Measurements from ENCODE around the gene TWIST1.

TWIST1 gene

DNA sequence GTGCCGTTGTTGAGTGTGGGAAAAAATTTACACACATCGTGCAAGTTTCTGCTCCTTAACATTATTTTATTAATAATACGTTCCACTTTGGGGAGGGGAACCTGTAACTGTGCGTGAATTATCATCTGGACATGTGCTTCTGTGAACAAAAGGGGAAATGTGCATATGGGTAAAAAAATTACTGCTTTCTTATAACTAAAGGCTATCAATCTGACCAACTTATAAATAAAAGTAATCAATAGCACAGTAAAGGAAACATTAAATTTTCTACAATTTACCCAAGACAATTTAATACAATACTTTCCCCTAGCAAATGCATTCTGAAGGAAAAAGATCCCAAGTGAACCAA is 4.5 kb downstream of the TWIST1 start:
- no peak for DNase-seq (ENCODE audit: low spot score)

DNA sequence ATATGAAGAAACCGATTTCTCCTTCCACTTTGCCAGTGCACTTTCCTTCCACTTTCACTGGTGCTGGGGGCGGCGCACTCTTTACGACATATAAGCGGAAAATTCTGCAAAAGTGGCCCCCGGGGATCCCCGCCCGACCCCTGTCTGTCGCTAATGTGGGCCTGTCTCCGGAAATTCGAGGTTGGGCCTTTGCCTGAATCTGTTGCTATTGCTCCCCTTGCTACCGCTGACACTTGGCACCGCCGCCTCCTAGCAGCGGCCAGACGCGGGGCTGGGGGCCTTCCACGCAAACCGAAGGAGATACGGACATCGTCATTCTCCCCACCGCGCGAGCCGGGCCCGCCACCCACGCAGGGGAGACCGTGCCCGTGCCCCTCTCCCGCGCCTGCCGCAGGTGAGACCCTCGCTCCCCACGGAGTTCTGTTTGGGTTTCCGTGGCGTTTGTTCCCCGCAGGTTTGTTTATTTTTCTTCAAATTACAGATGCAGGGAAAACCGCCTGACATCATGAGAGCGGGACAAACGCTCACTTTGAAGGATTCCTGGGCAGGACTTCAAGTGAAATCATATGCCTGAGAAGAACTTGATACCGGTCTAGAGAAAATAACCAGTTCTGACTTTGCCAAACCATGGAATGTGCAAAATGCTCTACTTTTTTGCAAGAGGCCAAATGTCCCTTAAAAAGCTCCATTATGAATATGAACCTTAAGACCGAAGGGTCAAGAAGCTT is 5.0 kb downstream of the TWIST1 start:
- no peak for DNase-seq (ENCODE audit: low spot score)

DNA sequence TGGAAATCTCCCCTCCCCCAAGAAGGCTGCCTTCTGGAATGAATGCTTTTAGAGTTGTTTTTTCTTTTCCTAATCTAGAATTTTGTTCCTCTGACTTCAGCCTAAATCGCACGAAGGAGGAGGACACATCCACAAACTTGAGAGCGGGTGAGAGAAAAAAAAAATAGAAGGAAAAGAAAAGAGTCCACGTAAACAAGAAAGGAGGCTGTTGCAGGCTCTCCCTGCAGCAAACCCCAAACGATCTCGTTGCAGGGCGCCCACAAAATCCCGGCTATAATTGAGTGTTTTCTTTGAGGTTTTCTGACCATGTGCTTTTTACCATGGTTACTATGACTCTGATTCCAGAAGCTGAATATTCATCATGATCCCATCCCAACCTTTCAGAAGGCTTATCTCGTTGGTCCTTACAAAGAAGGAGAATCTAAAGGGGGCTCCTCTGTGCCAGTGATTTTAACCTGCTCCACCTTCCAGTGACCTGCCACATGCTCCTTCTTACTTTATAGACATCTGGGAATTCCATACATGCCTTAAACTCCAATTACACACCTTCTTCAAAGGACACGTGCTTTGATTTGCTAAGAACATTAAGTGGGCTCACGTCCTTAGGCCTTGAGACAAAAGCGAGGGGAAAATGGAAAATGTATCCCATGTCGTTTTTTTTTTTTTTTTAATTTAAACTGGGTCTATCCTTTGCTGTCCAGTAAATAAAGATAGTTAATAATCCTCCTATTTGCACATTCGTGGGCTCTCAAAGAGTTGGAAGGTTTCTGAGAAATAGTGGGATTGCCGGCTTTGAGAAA is 5.8 kb downstream of the TWIST1 start:
- no peak for DNase-seq (ENCODE audit: low spot score)

DNA sequence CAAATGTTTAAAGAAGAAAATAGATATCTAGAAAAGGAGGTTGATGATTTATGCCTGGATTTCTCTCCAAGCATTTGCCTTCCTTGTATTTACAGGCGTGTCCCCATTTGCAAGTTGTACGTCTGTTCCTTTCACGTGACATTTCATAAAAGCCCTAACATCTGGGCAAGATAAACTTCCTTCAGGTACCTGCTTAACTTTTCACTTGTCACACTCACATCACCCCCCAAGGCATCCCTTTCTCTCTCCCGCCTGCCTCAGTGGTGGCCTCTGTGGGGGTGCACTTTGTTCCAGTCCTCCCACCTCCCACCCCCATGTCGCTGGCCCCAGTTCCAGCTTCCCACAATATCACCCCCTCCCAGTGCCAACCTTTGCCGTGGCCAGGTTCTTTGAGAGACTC is 6.7 kb downstream of the TWIST1 start:
- no peak for DNase-seq (ENCODE audit: low spot score)

DNA sequence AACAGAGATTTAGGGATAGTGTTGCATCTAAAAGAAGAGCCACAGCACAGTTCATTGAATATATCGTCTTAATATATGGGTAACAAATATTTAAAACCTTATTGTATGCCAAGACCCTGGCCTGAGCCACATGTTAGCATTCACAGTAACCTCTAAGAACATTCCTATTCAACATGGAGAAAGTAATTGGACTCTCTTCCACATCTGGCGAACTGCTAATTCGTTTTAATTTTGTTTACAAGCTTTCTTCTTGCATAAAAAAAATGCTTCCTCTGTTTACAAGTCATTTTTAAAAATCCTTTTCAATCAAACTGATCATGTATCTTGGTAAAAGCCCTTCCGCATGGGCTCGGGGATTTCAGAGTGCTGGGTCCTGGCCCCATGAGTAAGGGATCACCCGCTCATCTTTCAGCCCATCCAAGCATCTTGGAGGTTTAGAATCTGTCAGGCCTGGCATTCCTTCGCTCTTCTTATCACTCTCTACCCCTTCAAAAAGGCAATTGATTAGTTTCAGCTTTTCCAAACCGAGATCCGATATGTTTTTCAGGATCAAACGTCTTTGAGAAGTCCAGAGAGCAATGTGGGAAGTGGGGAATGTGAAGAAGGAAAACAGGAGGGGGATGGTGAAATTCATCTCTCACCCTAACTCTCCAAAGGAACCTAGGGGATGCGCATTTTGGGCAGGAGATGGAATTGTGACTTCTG is 7.3 kb downstream of the TWIST1 start:
- no peak for DNase-seq (ENCODE audit: low spot score)

DNA sequence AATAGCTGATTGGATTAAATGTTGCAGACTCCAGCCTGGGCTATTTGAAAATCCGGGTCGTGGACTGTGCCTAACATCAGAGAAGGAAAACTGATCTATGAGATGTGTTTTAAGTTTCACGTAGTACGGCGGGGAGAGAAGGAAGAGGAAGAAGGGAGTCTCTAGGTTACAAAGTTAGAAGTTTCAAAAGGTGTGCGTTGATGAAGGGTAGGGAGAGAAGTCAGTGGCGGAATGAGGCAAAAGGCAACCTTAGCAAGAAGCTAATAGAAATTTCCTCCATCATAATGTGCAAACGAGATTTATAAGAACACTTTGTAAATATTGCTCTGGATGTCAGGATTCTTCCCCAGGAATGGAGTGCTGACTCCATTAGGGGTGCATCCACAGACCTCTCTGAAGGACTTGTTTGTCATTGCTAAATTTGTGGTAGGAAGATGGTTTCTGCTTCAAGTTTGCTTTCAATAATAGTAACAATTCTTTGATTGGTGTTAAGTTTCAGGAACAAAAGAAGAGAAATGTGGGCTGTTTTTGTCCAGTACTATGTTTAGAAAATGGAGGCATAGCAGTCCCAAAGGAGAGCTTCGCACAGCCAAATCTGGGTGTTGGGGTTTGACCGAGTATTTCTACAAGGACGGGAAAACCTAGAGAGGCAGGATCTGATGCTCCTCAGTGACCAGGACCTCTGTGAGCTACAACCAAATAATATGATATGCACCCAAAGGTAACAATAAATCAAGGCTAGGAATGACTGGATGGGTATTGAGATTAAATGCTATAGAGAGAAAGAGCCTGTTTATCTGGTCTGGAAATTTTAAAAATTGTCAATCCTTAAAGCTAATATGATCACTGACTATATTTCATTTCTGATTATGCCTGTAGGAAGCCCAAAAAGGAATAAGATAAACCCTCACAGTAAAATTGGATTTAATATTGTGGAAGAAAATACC is 8.2 kb downstream of the TWIST1 start:
- no peak for DNase-seq (ENCODE audit: low spot score)

DNA sequence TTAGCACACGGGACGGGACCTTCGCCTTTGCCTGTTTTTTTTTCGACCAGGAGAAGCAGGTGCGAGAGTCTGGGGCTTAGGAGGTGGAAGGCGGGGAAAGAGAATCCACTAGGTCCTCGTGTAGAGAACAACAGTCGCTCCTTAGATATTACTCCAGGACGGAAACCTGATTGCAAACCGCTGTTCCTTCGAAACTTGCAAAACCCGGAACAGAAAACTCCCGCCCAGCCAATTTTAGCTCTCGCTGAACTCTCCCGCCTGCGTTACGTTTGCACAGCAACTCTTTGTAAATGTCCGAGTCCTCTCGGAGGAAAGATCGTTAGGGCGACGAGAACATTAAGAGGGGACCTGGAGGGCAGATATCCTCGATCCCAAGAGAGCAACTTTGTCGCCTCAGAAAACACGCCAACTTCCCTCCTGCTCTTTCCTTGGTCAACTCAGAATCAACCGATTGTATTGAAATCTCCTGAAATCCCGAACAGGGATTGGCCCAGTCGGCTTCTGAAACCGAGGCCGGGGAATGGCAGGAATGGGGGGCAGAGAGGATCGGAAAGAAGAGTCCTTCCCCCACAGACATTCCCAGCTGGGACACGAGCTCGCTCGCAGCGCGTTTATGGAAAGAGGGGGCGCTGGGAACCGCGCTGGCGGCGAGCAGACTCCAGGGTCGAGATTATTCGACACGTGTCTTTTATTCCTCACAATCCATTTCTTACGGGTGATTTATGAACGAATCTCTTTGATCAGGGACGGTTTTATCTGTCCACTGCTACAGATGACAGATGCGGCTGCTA is 9.9 kb downstream of the TWIST1 start:
- DNase-seq (ENCODE audit: low spot score), result no peak

DNA sequence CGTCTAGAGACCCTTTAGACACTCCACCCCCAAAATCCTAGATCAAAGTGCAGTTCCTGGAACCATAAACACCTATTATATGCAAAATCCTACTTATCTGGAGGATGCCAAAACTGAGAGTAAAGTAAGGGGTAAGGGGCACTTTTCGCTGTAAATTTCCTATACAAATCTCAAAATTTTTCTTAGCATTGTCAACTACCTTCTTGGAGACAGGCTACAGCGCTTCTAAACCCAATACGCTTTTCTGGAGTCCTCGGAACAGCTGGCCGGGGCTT is 10.4 kb downstream of the TWIST1 start:
- no peak for DNase-seq (ENCODE audit: low spot score)

DNA sequence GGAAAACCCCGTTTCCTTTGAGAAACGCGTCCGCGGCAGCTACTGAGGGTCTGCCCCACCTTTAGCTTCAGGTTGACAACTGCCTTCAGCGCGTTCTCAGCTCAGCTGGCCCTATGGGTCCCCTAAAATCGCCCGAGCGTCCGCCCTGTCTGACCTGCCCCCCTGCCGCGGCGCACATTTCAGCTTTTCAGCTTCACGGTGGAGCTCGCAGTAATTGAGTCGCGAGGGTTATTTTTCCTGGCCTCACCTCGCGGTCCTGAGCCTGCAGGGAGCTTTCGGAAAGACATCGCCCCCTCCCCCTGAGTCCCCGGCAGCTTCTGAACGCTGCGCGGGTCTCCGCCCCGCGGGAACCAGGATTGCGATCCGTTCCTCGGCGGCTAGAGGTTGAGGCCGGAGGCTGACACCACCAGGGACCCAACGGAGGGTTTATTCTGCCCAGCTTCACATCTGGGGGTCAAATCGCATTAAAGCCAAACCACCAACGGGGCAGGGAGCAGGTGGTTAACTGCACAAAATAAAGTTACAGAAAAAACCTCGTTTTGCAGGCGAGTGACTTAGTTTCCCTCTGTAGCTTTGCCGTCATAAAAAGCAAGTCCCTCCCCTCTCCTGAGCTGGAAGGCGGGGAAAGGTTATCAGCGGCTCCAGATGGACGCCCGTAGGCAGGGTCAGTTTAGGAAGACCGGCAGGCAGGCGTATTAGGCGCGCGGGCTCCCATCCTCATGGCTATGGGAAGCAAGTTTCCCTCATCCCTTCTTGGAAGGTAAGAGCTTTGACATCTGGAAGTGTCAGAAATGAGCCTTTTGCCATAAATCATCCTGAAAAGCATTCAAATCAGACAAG is 11.0 kb downstream of the TWIST1 start:
- no peak for DNase-seq (ENCODE audit: low spot score)

DNA sequence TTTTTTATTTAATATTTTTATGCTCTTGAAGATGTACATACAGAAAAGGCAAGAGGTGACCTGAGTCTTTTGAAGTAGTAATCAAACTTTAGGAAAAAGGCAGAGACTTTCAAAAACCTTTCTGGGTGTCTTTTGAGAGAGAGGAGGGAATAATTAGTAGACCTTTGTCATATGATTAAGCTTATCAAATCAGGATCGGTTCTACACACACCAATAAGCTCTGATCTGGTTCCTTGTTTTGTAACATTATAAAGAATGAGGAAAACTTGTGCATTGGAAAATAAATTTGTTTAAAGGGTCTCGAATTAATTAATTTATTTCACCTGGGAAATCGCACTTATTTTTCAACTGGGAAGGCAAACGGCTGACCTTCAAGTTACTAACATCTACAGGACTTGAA is 11.9 kb downstream of the TWIST1 start:
- no peak for DNase-seq (ENCODE audit: low spot score)

DNA sequence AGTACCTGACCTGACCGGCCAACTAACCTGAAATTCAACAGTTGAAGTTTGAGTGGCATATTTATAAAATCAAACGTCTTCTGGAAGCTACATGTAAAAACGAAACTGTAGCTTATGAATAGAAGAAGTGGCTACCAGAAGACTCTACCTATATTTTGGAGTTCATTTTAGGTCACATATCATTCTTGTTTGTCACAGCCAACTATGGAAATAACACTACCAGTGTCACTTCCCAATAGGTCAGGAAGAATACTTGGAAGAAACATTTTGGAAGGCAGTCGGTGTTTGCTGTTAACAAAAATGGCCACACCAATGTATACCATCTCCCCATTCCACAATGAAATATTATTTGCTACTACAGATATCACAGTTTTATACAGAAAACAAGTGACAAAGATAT is 12.6 kb downstream of the TWIST1 start:
- no peak for DNase-seq (ENCODE audit: low spot score)

DNA sequence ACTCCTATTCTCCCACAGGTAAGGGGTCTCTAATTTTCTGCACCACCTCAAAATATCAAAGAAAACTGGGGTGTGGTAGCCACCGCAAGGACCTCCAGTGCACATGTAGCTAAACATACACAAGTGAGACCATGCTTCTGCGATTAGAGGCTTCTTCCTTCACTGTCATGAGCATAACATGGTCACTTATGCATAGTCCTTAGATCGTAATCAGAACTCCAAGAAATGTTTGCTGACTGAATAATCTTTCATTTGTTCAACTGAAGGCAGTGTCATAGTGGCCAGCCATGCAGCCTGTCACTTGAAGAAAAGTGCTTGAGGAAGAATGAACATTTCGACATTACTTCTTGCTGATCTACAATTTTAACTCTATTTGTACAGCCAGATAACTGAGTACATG is 14.6 kb downstream of the TWIST1 start:
- DNase-seq (ENCODE audit: low spot score), result no peak

DNA sequence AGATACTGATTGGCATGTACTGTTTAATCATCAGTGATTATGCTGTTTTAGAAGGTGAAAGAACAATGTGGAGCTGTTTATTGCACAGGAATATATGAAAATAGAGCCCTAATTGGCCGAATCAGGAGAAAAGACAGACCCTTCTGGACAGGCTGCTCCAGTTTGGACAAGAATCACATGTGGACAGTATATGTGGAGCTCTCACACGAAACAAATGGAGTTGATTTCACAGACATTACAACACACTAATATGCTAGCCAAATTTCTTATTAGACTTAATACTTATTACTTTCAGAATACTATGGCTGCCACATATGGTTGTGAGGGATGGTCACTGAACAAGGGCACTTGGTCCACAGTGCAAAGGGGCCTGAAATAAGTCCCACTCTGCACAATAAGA is 15.5 kb downstream of the TWIST1 start:
- no peak for DNase-seq (ENCODE audit: low spot score)

DNA sequence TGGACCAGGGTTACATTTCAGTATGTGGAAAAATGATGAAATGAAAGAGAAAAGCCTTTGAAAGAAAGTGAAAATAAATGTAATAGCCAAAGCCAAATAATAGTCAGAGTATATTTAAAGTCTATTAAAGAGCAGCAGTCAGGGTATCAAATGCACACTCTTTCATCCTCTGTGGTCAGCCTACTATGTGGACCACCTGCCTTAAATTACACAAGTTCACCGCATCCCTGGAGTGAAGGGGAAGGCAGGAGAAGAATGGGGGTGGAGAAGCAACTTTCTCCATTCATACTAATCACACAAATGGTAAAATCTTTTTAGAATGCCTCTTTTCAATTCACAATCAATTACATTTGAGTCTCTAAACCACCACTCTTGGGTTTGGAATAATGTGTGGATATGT is 16.0 kb downstream of the TWIST1 start:
- no peak for DNase-seq (ENCODE audit: low spot score)

DNA sequence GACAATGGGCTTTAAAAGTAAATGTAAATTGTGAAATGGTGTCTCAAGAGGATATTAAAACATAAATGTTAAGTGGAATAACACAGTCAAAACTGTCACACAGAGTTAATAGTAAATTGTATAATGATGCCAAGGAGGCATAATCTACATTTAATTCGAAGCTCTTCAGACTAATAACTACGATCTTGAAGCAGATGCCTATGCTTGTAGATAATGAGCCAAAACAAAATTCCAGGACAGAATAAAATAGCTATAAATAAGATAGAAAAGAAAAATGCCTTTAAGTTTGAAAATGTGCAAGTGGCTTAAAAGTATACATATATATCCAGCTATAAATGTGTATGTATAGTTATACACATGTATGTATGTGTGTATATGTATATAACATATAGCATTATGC is 17.5 kb downstream of the TWIST1 start:
- DNase-seq (ENCODE audit: low spot score), result no peak

DNA sequence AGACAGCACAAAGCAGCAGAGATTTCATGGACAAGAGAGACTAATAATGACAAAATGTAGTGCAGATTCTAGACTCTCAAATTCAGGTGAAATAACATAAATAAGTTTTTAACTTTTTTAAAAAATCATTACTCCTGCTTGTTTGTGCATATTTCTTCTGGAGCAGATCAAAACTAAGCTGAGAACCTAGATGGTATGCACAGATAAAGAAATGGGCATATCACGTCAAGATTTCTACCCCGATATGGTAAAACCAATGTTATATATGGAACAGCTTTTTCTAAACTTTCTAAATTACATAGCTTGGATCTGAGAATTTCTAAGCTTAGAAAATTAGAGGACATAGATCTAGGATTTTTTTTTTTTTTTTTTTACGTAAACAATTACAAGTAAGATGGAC is 18.2 kb downstream of the TWIST1 start:
- no peak for DNase-seq (ENCODE audit: low spot score)

DNA sequence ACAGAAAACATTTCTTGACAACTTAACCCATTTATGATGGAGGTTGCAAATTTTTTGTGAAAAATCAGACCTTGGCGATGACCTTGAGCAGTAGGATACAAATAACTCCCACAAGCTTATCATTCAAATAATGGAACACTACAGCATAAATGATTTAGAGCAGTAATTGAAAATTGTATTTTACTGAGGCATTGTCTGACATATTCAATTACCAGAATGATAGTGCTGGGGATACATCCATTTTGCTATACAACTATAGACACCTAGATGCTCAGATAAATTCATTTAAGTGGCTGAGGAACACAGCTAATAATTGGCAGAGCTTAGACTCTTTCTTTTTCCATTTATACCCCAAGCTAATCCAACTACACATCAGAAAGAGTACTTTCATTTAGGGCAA is 18.9 kb downstream of the TWIST1 start:
- DNase-seq (ENCODE audit: low spot score), result no peak

DNA sequence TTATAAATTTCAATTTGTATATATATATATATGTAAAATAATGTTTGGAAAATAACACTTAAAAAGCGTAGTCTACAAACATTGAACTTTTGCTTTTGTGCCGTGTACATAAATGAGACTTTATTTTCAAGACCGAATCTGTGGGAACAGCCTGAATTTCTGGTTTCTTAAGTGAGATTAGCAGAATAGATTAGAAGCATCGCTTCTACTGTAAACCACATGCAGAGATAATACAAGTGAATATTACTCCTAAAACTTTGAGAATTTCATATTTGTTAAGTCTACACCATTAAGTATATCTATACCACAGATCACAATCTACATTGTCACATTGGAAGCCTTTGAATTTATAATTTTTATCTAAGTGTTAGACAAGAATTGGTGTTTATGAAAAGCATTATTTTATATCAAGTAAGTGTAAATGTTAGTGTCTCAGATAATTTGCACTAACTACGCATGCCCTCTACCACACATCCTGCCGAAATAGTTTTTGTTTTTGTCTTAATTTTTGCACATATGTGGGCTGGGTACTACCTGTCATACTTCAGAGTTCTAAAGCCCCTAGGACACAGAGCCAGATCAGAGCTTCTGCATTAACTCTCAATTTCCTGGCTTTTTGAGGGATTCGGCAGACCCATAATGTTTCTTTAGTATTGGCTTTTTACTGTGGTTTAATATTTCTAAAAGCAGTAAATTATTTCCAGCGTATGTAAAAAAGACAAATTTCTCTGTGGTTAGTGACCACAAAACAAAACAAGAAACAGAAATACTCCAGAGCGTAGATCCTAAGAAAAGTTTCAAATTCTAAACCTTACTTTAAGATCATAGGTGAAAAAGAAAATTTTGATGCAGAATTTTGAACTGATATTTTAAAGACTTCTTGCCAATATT is 20.0 kb downstream of the TWIST1 start:
- DNase-seq (ENCODE audit: low spot score), result no peak

DNA sequence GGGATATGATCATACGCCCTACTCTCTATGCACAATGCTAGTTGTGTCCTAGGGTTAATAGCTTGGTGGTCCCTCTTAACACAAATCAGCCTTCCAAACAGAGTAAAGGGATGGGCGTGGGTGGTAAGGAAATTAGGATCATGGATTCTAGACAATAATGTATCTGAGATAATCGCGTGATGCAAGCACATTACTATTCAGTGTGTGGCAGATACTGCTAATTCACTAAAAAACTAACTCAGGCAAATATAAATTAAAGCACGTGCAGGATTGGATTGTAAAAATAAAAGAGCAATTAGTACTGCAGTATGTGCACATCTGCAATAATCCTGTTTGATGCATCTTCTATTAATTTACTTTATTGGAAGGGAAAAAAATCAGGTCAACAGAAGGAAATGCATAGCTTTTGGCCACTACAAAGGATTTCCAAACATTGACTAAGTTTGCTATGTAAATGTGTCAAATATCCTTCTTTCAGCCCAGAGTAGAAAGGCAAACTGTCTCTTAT is 22.0 kb downstream of the TWIST1 start:
- DNase-seq (ENCODE audit: low spot score), result no peak
